Measurements from ENCODE around the gene ERCC1. TPM values are rescaled to one million over a fixed set of nuclear protein-coding genes. Genes with fewer than 3 reads are reported as not detected.

The ERCC1 gene
- total and polyA plus RNA-seq, 2 of the 13 experiments (the other 11 are each of a cell fraction or from before 2014, with no cell fraction given), result 40.0 to 66.4 TPM

GRCh38 chr19:45439569-45440258 is 16.0 kb upstream of the ERCC1 start (continued):
- TF ChIP-seq ZNF556 (CRISPR knock-in tag; IDR thresholded peaks at IDR 0.05; ENCODE audit: borderline replicate concordance), result no peak
- TF ChIP-seq, protein P1, sequence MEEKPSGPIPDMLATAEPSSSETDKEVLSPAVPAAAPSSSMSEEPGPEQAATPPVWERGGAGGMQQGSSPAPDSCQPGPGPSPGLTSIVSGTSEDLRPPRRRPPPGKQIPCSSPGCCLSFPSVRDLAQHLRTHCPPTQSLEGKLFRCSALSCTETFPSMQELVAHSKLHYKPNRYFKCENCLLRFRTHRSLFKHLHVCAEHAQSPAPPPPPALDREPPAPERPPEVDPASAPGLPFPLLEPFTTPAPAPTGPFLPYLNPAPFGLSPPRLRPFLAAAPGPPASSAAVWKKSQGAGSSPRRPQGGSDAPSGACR (CRISPR knock-in tag; IDR thresholded peaks at IDR 0.05), result no peak
- TF ChIP-seq RAD21 (CRISPR knock-in tag; IDR thresholded peaks at IDR 0.05), result peak; percentile 98
- no peak for TF ChIP-seq JUN (CRISPR knock-in tag; IDR thresholded peaks at IDR 0.05)
- TF ChIP-seq REPIN1 (CRISPR knock-in tag; IDR thresholded peaks at IDR 0.05; ENCODE audit: borderline replicate concordance, low read depth), result no peak
- TF ChIP-seq FOXP1 (IDR thresholded peaks at IDR 0.05), result no peak
- TF ChIP-seq FOXP1 (CRISPR knock-in tag; IDR thresholded peaks at IDR 0.05), result no peak
- TF ChIP-seq, protein P2, sequence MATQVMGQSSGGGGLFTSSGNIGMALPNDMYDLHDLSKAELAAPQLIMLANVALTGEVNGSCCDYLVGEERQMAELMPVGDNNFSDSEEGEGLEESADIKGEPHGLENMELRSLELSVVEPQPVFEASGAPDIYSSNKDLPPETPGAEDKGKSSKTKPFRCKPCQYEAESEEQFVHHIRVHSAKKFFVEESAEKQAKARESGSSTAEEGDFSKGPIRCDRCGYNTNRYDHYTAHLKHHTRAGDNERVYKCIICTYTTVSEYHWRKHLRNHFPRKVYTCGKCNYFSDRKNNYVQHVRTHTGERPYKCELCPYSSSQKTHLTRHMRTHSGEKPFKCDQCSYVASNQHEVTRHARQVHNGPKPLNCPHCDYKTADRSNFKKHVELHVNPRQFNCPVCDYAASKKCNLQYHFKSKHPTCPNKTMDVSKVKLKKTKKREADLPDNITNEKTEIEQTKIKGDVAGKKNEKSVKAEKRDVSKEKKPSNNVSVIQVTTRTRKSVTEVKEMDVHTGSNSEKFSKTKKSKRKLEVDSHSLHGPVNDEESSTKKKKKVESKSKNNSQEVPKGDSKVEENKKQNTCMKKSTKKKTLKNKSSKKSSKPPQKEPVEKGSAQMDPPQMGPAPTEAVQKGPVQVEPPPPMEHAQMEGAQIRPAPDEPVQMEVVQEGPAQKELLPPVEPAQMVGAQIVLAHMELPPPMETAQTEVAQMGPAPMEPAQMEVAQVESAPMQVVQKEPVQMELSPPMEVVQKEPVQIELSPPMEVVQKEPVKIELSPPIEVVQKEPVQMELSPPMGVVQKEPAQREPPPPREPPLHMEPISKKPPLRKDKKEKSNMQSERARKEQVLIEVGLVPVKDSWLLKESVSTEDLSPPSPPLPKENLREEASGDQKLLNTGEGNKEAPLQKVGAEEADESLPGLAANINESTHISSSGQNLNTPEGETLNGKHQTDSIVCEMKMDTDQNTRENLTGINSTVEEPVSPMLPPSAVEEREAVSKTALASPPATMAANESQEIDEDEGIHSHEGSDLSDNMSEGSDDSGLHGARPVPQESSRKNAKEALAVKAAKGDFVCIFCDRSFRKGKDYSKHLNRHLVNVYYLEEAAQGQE (IDR thresholded peaks at IDR 0.05; ENCODE audit: borderline replicate concordance in 1 of 2, low read depth in 1 of 2, low read length in 2 of 2), result no peak
- TF ChIP-seq ZNF766 (CRISPR knock-in tag; IDR thresholded peaks at IDR 0.05; ENCODE audit: borderline replicate concordance), result no peak
- no peak for TF ChIP-seq SOX13 (IDR thresholded peaks at IDR 0.05)
- TF ChIP-seq SOX13 (CRISPR knock-in tag; conservative IDR thresholded peaks at IDR 0.05 in 1 of 2, IDR thresholded peaks at IDR 0.05 in 1 of 2), result peak in 1 of 2 experiments; percentile 29; a peak in 1 of 4 replicates
- no peak for TF ChIP-seq JARID2 (CRISPR knock-in tag; IDR thresholded peaks at IDR 0.05; ENCODE audit: insufficient replicate concordance)
- TF ChIP-seq, protein P3, sequence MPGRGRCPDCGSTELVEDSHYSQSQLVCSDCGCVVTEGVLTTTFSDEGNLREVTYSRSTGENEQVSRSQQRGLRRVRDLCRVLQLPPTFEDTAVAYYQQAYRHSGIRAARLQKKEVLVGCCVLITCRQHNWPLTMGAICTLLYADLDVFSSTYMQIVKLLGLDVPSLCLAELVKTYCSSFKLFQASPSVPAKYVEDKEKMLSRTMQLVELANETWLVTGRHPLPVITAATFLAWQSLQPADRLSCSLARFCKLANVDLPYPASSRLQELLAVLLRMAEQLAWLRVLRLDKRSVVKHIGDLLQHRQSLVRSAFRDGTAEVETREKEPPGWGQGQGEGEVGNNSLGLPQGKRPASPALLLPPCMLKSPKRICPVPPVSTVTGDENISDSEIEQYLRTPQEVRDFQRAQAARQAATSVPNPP (CRISPR knock-in tag; IDR thresholded peaks at IDR 0.05), result peak; percentile 97
- TF ChIP-seq, protein P4, sequence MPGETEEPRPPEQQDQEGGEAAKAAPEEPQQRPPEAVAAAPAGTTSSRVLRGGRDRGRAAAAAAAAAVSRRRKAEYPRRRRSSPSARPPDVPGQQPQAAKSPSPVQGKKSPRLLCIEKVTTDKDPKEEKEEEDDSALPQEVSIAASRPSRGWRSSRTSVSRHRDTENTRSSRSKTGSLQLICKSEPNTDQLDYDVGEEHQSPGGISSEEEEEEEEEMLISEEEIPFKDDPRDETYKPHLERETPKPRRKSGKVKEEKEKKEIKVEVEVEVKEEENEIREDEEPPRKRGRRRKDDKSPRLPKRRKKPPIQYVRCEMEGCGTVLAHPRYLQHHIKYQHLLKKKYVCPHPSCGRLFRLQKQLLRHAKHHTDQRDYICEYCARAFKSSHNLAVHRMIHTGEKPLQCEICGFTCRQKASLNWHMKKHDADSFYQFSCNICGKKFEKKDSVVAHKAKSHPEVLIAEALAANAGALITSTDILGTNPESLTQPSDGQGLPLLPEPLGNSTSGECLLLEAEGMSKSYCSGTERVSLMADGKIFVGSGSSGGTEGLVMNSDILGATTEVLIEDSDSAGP (CRISPR knock-in tag; IDR thresholded peaks at IDR 0.05; ENCODE audit: borderline replicate concordance), result peak; percentile 93
- no peak for TF ChIP-seq TOE1 (CRISPR knock-in tag; IDR thresholded peaks at IDR 0.05)
- no peak for TF ChIP-seq ZBTB3 (CRISPR knock-in tag; IDR thresholded peaks at IDR 0.05; ENCODE audit: borderline replicate concordance, low read depth)
- TF ChIP-seq ZNF317 (CRISPR knock-in tag; IDR thresholded peaks at IDR 0.05), result no peak
- no peak for TF ChIP-seq ZNF576 (CRISPR knock-in tag; IDR thresholded peaks at IDR 0.05)
- no peak for TF ChIP-seq GFI1 (CRISPR knock-in tag; IDR thresholded peaks at IDR 0.05; ENCODE audit: borderline replicate concordance)
- TF ChIP-seq RBM22 (optimal IDR thresholded peaks at IDR 0.05; ENCODE audit: low read length), result no peak
- TF ChIP-seq, protein P5, sequence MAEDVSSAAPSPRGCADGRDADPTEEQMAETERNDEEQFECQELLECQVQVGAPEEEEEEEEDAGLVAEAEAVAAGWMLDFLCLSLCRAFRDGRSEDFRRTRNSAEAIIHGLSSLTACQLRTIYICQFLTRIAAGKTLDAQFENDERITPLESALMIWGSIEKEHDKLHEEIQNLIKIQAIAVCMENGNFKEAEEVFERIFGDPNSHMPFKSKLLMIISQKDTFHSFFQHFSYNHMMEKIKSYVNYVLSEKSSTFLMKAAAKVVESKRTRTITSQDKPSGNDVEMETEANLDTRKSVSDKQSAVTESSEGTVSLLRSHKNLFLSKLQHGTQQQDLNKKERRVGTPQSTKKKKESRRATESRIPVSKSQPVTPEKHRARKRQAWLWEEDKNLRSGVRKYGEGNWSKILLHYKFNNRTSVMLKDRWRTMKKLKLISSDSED (CRISPR knock-in tag; IDR thresholded peaks at IDR 0.05), result no peak
